HG03442 (cell line): ENCODE measurements around the gene TMEM150A.
"Not testable (repeated sequence)": the region's sequence is repeated elsewhere in the genome, so short reads cannot be mapped to it uniquely, and the experiment has no call there.

Experiments
- ATAC-seq: cut with Tn5 transposase; IDR thresholded peaks from one replicate; pipeline ENCODE4 v1.9.1; 2021; ENCODE audit warnings: mild to moderate bottlenecking, moderate library complexity; ENCODE audit not compliant: unreplicated experiment

TMEM150A gene

GRCh38 chr2:85577386-85578242 is 24.9 kb downstream of the TMEM150A start, which contains the start of gene VAMP8:
Gene VAMP8, plus strand, starts transcription at chr2:85577586. Its CDS starts 61 bp downstream, at chr2:85577647.
- ATAC-seq: peak; percentile 65

- ATAC-seq: no peak
These were observed 25.5 kb downstream of the TMEM150A start for GRCh38 chr2:85577063-85577385.

GRCh38 chr2:85575739-85576138 is 26.8 kb downstream of the TMEM150A start:
- no peak for ATAC-seq

- ATAC-seq: no peak
These were observed 36.2 kb downstream of the TMEM150A start for GRCh38 chr2:85566265-85566664.

- ATAC-seq: no peak
These were observed 38.3 kb downstream of the TMEM150A start for GRCh38 chr2:85564144-85564563.

- ATAC-seq: peak; percentile 91
These were observed 41.0 kb downstream of the TMEM150A start, which contains the start of gene GGCX for GRCh38 chr2:85561280-85562212. Gene GGCX, minus strand, starts transcription at chr2:85561493. Its CDS starts 65 bp downstream, at chr2:85561428.

- no peak for ATAC-seq
These were observed 41.7 kb downstream of the TMEM150A start for GRCh38 chr2:85560812-85561279.

- ATAC-seq: not testable (repeated sequence)
These were observed 42.1 kb downstream of the TMEM150A start for GRCh38 chr2:85560403-85560726.

GRCh38 chr2:85558160-85558559 is 44.3 kb downstream of the TMEM150A start:
- no peak for ATAC-seq

- no peak for ATAC-seq
These were observed 45.4 kb downstream of the TMEM150A start for GRCh38 chr2:85557130-85557529.

GRCh38 chr2:85554980-85555612 is 47.4 kb downstream of the TMEM150A start:
- ATAC-seq: no peak

- no peak for ATAC-seq
These were observed 49.3 kb downstream of the TMEM150A start for GRCh38 chr2:85553184-85553583.

- peak; percentile 79 for ATAC-seq
These were observed 50.5 kb downstream of the TMEM150A start for GRCh38 chr2:85551698-85552678.

GRCh38 chr2:85550486-85550885 is 52.0 kb downstream of the TMEM150A start:
- no peak for ATAC-seq

GRCh38 chr2:85549826-85550225 is 52.7 kb downstream of the TMEM150A start:
- no peak for ATAC-seq

GRCh38 chr2:85549095-85549494 is 53.4 kb downstream of the TMEM150A start:
- ATAC-seq: no peak

GRCh38 chr2:85548608-85548900 is 53.9 kb downstream of the TMEM150A start:
- no peak for ATAC-seq
